ENCODE measurements around the gene CUBN. TPM values are rescaled to one million over a fixed set of nuclear protein-coding genes. Genes with fewer than 3 reads are reported as not detected.

The CUBN gene
- total RNA-seq, 8 experiments from 2014 or later, result 0.58 to 23.2 (median 1.4) TPM

DNA sequence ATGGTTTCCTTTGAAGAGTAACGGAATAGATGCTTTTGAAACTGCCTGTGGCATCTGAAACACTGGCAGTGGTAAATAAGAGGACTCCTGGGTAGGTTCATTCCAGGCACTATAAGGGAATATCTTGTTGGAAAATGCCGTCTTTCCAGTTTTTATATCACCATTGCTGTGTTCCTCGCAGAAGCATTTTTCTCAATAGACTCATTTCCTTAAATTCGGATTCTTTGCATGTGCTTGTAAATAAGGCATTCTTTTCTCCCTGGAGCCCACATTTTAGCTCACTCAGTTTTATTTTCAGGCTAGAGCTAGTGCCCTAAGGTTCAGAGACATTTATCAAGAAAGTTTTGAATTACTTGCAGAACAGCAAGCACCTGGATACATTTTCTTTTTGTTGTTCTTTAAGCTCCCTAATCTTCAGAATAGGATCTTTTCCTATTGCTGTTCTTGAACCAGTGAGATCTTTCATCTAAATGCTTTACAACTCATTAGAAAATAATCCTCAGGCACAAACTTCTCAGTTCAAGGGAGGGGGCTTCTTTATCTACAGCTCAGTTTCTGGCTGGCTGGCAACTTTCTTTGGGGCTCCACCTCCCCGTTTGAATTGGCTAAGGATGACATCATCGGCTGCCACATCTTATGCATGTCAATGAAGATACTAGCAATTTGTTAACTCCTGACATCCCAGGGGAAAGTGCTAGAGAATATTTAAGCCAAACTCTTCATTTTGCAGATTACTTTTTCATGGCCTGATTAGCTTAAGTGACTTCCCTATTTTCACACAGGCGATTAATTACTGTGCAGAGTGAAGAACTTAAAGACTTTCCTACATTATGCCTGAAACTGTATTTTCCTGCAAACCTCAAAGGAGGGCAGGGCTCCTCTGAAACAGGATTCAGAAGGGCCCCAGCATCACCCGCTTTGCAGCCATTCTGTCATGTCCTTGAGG is 178.7 kb downstream of the CUBN start:
- Histone ChIP-seq H3K4me1 (replicated peaks in 1 of 2) (peaks cover 31 to 32% of the 10 kb centered on the region in 2 donors), H3K27ac (peak overlapping the region; percentile 42 to 46), H3K4me3 (no peak overlapping the region)
- peak; percentile 81 to 93 (median 91) for ATAC-seq (replicated peaks in 6 of 8)
- 10 to 57% (median 38%) methylated on average over 1 to 8 of the region's 8 CpGs for WGBS, 10 experiments
- in situ Hi-C loops (cut with MboI; ENCODE audit: low pct_unique_long_range_greater_than_20kb in 2 of 9, low sequenced_read_pairs in 9 of 9, unreplicated experiment in 9 of 9), result no loop called here

DNA sequence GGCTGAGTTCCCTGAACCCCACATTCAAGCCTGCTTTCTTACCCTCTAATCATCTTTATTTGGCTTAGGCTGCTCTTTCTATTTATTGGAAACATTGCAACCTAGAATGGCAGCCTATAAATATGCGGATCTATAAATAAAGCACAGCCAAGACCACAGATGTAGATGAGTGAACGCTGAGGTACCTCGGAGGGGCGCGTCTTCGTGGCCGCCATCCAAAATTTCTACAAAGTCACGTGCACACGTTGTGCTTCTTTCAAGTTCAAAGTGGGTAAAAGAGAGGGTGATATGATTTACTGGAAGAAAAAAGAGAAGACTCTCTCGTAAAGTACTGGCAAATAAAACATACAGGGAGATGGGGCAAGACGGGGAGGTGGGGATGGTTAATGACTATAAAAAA is 179.8 kb downstream of the CUBN start:
- in situ Hi-C loops (cut with MboI; ENCODE audit: low pct_unique_long_range_greater_than_20kb in 2 of 9, low sequenced_read_pairs in 9 of 9, unreplicated experiment in 9 of 9), result no loop called here
- 31 to 100% (median 83%) methylated on average over 1 to 11 of the region's 11 CpGs; no CpG with 5 or more reads in 1 of the 10 experiments for WGBS, 10 experiments
- Histone ChIP-seq H3K4me1 (replicated peaks in 1 of 2) (peaks cover 31 to 32% of the 10 kb centered on the region in 2 donors), H3K4me3 (no peak overlapping the region), H3K27ac (no peak overlapping the region)
- ATAC-seq (replicated peaks in 6 of 8), result peak in 3 of 8 experiments; percentile 17 to 69 (median 29)

DNA sequence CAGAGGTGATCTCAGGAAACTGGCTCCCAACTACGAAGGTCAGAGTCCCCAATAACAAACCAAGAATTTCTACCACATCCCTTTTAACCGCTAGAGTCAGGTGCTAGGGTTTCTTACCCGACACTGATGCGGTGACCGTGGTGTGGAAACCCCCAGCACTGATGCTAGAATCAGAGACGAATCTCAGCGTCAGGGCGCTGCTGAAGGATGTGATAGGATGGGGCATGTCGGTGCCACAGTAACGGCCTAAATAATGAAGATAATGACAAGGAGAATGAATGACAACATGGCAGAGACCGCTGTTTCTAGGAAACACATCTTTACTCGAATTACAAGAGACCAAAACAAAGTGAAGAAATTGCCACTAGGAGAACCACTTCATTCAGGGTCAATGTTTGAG is 181.2 kb downstream of the CUBN start:
- Histone ChIP-seq H3K4me1 (replicated peaks in 1 of 2) (peaks cover 43 to 46% of the 10 kb centered on the region in 2 donors), H3K4me3 (no peak overlapping the region), H3K27ac (no peak overlapping the region)
- peak in 1 of 8 experiments; percentile 34 for ATAC-seq (replicated peaks in 6 of 8)
- 53 to 100% (median 91%) methylated on average over 1 to 11 of the region's 12 CpGs for WGBS, 10 experiments
- in situ Hi-C loops (cut with MboI; ENCODE audit: low pct_unique_long_range_greater_than_20kb in 2 of 9, low sequenced_read_pairs in 9 of 9, unreplicated experiment in 9 of 9), result no loop called here

DNA sequence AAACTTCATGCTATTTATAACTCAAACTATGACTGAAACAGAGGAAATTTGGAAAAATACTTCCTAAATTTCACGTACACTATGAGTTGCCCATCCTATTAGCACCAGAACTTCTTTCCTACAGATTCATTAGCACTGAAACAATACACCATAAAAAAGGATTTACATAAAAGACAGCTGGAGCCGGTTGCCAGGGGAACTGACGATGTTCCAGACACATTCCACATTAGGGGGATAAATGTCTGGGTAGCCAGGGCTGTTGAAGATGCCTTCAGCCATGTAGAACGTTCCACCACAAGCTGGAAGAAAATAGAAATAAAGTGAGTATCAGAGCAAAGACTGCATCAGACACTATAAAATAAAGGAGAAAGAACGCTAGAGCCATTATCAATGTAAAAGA is 182.5 kb downstream of the CUBN start:
- in situ Hi-C loops (cut with MboI; ENCODE audit: low pct_unique_long_range_greater_than_20kb in 2 of 9, low sequenced_read_pairs in 9 of 9, unreplicated experiment in 9 of 9), result no loop called here
- Histone ChIP-seq H3K27ac (no peak overlapping the region), H3K4me1 (replicated peaks in 1 of 2) (peaks cover 36 to 39% of the 10 kb centered on the region in 2 donors), H3K4me3 (no peak overlapping the region)
- WGBS, 10 experiments, result 42 to 100% (median 83%) methylated on average over 1 to 5 of the region's 5 CpGs; no CpG with 5 or more reads in 1 of the 10 experiments
- no peak for ATAC-seq (replicated peaks in 6 of 8)

DNA sequence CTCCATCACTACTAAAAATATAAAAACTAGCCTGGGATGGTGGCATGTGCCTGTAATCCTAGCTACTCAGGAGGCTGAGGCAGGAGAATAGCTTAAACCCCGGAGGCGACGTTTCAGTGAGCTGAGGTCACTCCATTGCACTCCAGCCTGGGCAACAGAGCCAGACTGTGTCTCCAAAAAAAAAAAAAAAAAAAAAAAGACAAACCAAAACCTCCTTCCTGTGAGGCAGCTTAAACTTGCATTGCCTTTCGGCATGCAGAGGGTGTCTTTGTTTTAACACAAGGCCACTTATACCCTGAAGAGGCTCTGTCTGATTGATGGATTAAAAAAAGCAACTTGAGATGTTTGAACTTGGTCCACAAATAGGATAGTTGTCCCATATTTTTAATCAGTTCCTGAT is 184.0 kb downstream of the CUBN start:
- 20 to 90% (median 60%) methylated on average over 1 to 4 of the region's 4 CpGs; no CpG with 5 or more reads in 4 of the 10 experiments for WGBS, 10 experiments
- ATAC-seq (replicated peaks in 6 of 8), result no peak
- Histone ChIP-seq H3K4me3 (no peak overlapping the region), H3K4me1 (replicated peaks in 1 of 2) (peaks cover 21 to 25% of the 10 kb centered on the region in 2 donors), H3K27ac (no peak overlapping the region)
- in situ Hi-C loops (cut with MboI; ENCODE audit: low pct_unique_long_range_greater_than_20kb in 2 of 9, low sequenced_read_pairs in 9 of 9, unreplicated experiment in 9 of 9), result no loop called here

DNA sequence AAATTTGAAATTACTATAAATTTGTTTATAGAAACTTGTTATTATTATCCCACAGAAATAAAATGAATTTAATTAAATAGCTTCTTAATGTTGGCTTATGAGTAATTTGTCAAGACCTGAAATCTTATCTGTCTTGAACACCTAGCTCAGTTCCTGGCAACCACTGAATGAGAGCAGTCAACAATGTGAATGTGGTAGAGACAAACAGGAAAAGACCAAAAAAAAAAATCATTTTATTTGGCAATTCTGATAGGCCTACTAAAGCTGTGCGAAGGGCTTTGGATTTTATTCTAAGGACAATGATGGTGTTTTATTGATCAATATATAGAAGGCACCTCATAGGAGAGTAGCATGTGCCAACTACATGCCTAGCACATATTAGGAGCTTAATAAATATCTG is 184.6 kb downstream of the CUBN start:
- no peak overlapping the region for H3K27ac ChIP-seq
- WGBS, 10 experiments, result 60 to 100% (median 100%) methylated on average over 1 of the region's 1 CpG; no CpG with 5 or more reads in 1 of the 10 experiments
- ATAC-seq (replicated peaks in 6 of 8), result no peak
- in situ Hi-C loops (cut with MboI; ENCODE audit: low pct_unique_long_range_greater_than_20kb in 2 of 9, low sequenced_read_pairs in 9 of 9, unreplicated experiment in 9 of 9), result no loop called here
- peaks cover 15 to 19% of the 10 kb centered on the region in 2 donors for H3K4me1 ChIP-seq (replicated peaks in 1 of 2)
- no peak overlapping the region for H3K4me3 ChIP-seq

DNA sequence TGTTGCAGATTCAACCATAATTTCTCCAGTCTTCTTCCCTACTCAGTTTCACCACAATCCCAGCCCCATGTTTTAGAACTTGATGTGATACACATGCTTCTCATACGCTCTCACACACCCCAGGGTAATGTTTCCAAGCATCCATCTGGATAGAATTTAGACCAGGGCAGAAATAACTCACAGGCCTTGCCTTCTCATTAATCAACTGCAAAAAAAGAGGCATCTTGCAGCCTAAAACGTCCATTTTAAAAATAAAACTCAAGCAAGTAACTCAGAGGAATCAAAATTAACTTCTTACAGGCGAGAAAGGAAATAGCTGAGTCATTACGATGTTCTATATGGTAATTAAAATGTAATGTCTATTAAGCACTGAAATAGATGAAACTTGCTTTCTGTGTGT is 185.2 kb downstream of the CUBN start:
- H3K4me3 ChIP-seq, result no peak overlapping the region
- 5 to 80% (median 50%) methylated on average over 2 to 4 of the region's 4 CpGs; no CpG with 5 or more reads in 2 of the 10 experiments for WGBS, 10 experiments
- peak; percentile 58 to 84 (median 68) for ATAC-seq (replicated peaks in 6 of 8)
- in situ Hi-C loops (cut with MboI; ENCODE audit: low pct_unique_long_range_greater_than_20kb in 2 of 9, low sequenced_read_pairs in 9 of 9, unreplicated experiment in 9 of 9), result no loop called here
- no peak overlapping the region for H3K27ac ChIP-seq
- H3K4me1 ChIP-seq (replicated peaks in 1 of 2), result peaks cover 12 to 15% of the 10 kb centered on the region in 2 donors

DNA sequence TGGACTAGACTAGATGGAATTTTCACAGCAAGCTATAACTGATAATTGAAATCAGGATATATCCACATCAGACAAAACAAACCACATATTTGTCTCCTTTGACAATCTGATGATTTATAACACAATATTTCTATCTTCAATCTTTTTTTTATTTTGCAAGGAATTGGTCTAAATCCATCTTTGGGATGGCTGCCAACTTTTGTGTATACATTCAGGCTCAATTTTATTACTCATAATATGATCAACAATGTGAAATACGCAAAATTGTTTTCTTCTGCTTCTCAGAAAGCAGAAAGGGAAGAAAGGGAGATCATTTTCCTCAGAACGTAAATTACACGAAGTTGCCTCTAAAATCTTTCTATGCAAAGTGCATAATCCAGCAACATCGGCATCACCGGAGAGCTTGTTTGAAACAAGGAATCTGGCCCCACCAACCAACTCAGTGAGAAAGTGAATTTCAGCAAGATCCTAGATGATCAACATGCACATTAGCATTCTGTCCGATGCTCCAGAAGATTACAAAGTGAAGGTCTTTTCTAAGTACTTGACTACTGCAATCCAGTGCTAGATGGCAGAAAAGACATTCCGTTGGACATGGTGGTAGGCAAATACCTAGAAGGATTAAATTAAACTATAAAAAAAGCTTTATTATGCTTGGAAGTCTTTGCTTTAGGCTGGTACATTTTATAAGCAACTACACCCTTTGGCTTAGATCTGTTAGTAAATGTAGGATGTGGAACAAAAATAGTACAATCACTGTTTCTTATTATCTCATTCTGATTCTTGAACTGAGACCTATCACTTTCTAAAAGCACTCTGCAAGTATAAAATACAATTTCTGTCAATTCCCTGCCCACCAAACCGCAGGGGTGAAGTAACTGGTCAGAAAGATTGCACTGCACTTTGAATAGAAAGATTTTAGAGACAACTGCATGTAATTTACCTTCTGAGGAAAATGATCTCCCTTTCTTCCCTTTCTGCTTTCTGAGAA is 186.0 kb downstream of the CUBN start:
- ATAC-seq (replicated peaks in 6 of 8), result peak in 4 of 8 experiments; percentile 15 to 52 (median 45)
- no peak overlapping the region for H3K4me3 ChIP-seq
- H3K4me1 ChIP-seq (replicated peaks in 1 of 2), result peaks cover 16 to 20% of the 10 kb centered on the region in 2 donors
- WGBS, 10 experiments, result 5 to 95% (median 86%) methylated on average over 3 to 8 of the region's 8 CpGs
- in situ Hi-C loops (cut with MboI; ENCODE audit: low pct_unique_long_range_greater_than_20kb in 2 of 9, low sequenced_read_pairs in 9 of 9, unreplicated experiment in 9 of 9), result no loop called here
- H3K27ac ChIP-seq, result no peak overlapping the region

DNA sequence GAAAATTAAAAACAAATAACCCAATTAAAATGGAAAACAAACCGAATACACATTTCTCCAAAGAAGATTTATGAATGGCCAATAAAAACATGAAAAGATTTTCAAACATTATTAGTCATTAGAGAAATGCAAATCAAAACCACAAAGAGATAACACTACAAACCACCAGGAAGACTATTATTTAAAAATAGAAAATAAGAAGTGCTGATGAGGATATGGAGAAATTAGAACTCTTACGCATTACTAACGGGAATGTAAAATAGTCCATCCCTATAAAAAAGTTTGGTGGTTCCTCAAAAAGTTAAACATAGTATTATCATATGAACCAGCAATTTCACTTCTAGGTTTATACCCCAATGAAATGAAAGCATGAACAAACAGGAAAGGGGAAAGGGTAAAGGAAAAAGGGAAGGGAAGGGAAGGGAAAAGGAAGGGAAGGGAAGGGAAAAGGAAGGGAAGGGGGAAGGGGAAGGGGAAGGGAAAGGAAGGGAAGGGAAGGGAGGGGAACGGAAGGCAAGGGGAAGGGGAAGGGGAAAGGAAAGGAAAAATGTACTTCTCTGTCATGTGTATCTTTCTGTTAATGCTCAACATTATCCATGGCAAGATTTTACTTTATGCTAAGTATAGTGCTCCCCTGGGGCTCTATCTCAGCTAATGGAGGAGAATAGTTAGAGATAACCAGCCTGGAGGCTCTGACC is 187.1 kb downstream of the CUBN start:
- H3K4me1 ChIP-seq (replicated peaks in 1 of 2), result peaks cover 16 to 28% of the 10 kb centered on the region in 2 donors
- no peak overlapping the region for H3K27ac ChIP-seq
- H3K4me3 ChIP-seq, result no peak overlapping the region
- in situ Hi-C loops (cut with MboI; ENCODE audit: low pct_unique_long_range_greater_than_20kb in 2 of 9, low sequenced_read_pairs in 9 of 9, unreplicated experiment in 9 of 9), result no loop called here
- ATAC-seq (replicated peaks in 6 of 8), result no peak
- WGBS, 10 experiments, result 30 to 100% (median 84%) methylated on average over 2 to 3 of the region's 4 CpGs; no CpG with 5 or more reads in 1 of the 10 experiments

DNA sequence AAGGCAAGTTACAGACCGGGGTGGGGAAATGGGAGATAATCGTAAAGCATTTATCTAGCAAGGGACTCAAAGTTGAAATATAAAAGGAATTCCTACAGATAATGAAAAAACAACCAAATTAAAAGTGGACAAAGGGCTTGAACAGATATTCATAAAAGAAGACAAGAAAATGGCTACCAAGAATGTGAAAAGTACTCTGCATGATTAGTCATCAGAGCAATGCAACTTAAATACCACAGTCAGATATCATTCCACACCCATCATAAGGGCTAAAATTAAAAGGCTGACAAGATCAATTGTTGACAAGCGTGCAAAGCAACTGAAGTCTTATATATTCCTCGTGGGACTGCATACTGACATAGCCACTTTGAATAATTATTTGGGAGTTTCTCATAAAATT is 187.7 kb downstream of the CUBN start:
- 39 to 94% (median 80%) methylated on average over 3 to 4 of the region's 4 CpGs; no CpG with 5 or more reads in 2 of the 10 experiments for WGBS, 10 experiments

DNA sequence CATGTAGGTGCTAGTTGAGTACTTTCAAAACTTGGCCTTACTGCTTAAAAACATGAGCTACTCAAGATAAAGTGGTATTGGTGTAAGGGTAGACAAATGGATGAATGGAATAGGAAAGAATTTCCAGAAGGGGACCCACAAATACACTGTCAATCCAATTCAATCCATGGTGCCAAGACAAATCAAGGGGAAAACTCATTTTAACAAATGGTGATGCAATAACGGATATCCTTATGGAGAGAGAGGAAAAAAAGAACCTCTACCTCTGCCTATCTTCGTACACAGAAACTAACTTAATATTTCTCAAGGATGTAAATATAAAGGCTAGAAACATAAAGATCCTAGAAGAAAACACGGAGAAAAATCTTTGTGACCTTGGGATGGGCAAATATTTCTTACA is 188.5 kb downstream of the CUBN start:
- Histone ChIP-seq H3K4me3 (no peak overlapping the region), H3K27ac (no peak overlapping the region), H3K4me1 (replicated peaks in 1 of 2) (peaks cover 16 to 28% of the 10 kb centered on the region in 2 donors)
- in situ Hi-C loops (cut with MboI; ENCODE audit: low pct_unique_long_range_greater_than_20kb in 2 of 9, low sequenced_read_pairs in 9 of 9, unreplicated experiment in 9 of 9), result no loop called here
- 80 to 100% (median 98%) methylated on average over 2 to 3 of the region's 3 CpGs for WGBS, 10 experiments
- ATAC-seq (replicated peaks in 6 of 8), result no peak

More for the DNA sequence above, 187.7 kb downstream of the CUBN start:
- Histone ChIP-seq H3K4me1 (replicated peaks in 1 of 2) (peaks cover 16 to 28% of the 10 kb centered on the region in 2 donors), H3K4me3 (no peak overlapping the region), H3K27ac (no peak overlapping the region)
- peak in 2 of 8 experiments; percentile 13 to 16 for ATAC-seq (replicated peaks in 6 of 8)
- in situ Hi-C loops (cut with MboI; ENCODE audit: low pct_unique_long_range_greater_than_20kb in 2 of 9, low sequenced_read_pairs in 9 of 9, unreplicated experiment in 9 of 9), result no loop called here

DNA sequence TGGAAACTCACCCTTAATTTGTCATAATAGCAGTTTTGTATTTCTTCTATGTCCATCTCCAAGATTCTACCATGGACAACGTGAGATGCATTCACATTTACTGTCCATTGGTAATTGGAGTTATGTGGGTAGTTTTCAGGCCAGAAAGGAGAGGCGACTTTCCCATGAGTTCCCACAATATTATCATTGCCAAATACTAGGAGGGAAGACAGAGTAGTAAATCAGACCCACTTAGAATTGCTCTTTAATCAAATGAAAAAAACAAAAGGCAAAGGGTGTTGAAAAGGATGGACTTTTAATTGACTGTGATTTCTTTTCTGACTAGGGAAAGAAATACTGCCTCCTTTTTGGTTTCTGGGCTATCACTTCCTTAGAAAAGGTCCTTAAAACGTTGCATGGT is 190.7 kb downstream of the CUBN start:
- in situ Hi-C loops (cut with MboI; ENCODE audit: low pct_unique_long_range_greater_than_20kb in 2 of 9, low sequenced_read_pairs in 9 of 9, unreplicated experiment in 9 of 9), result no loop called here
- peak in 2 of 8 experiments; percentile 27 to 64 for ATAC-seq (replicated peaks in 6 of 8)
- Histone ChIP-seq H3K4me3 (no peak overlapping the region), H3K4me1 (replicated peaks in 1 of 2) (peaks cover 9 to 20% of the 10 kb centered on the region in 2 donors), H3K27ac (no peak overlapping the region)
- WGBS, 10 experiments, result 16 to 80% (median 42%) methylated on average over 1 to 3 of the region's 3 CpGs; no CpG with 5 or more reads in 2 of the 10 experiments
